DND-41 (cell line): ENCODE results near the gene CDR2.

Experiments used
- CTCF ChIP-seq: IDR thresholded peaks from 2 replicates; pipeline ENCODE4 v1.5.1; 2012; ENCODE audit warnings: borderline replicate concordance, low read length, moderate library complexity, mild to moderate bottlenecking; ENCODE audit not compliant: poor library complexity, severe bottlenecking; ENCODE audit errors: extremely low read depth
- EZH2 ChIP-seq: IDR thresholded peaks from 3 replicates; pipeline ENCODE4 v1.6.1; 2012; ENCODE audit warnings: borderline replicate concordance, low read depth, mild to moderate bottlenecking, moderate library complexity, low read length, inconsistent platforms; ENCODE audit not compliant: severe bottlenecking

- TF ChIP-seq CTCF (no peak), EZH2 (no peak)
Observed at GRCh38 chr16:22304411-22304810, 70.0 kb downstream of the CDR2 start.
